ENCODE measurements around the gene CIT.

DNA sequence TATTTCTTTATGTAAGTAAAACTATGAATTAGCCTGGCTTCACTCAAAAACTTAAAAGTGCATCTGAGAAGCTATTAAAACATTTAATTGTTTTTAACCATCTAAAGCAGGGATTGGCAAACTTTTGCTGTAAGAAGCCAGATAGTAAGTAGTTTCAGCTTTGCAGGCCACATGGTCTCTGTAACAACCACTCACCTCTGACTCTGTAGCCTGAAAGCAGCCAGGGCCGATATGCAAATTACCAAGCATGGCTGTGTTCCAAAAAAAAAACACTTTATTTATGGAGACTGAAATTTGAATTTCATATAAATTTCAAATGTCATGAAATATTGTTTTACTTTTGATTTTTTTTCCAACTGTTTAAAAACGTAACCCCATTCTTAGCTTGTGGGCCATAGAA lies 95.3 kb downstream of the CIT start:
- TF ChIP-seq, protein P1, sequence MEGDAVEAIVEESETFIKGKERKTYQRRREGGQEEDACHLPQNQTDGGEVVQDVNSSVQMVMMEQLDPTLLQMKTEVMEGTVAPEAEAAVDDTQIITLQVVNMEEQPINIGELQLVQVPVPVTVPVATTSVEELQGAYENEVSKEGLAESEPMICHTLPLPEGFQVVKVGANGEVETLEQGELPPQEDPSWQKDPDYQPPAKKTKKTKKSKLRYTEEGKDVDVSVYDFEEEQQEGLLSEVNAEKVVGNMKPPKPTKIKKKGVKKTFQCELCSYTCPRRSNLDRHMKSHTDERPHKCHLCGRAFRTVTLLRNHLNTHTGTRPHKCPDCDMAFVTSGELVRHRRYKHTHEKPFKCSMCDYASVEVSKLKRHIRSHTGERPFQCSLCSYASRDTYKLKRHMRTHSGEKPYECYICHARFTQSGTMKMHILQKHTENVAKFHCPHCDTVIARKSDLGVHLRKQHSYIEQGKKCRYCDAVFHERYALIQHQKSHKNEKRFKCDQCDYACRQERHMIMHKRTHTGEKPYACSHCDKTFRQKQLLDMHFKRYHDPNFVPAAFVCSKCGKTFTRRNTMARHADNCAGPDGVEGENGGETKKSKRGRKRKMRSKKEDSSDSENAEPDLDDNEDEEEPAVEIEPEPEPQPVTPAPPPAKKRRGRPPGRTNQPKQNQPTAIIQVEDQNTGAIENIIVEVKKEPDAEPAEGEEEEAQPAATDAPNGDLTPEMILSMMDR (IDR thresholded peaks at IDR 0.05): no peak
- TF ChIP-seq POLR2A (IDR thresholded peaks at IDR 0.05) (no peak), POLR2AphosphoS5 (IDR thresholded peaks at IDR 0.05) (no peak), EP300 (IDR thresholded peaks at IDR 0.05) (no peak)

Measured in suprapubic skin (tissue), 4 donors.